Measurements from ENCODE around the gene ACKR2. TPM values are rescaled to one million over a fixed set of nuclear protein-coding genes. Genes with fewer than 3 reads are reported as not detected.
A peak's percentile ranks its signal among the peaks of the same experiment; 100 is the strongest.

The ACKR2 gene, protein sequence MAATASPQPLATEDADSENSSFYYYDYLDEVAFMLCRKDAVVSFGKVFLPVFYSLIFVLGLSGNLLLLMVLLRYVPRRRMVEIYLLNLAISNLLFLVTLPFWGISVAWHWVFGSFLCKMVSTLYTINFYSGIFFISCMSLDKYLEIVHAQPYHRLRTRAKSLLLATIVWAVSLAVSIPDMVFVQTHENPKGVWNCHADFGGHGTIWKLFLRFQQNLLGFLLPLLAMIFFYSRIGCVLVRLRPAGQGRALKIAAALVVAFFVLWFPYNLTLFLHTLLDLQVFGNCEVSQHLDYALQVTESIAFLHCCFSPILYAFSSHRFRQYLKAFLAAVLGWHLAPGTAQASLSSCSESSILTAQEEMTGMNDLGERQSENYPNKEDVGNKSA
- 0.28 to 0.41 TPM (median 0.39 TPM) in 3 replicates for total RNA-seq (2021)
- Bru-seq, nascent RNA, result percentile 19 among the genes with signal in this experiment
- long read RNA-seq, experiment 1, result 0 reads
- long read RNA-seq, experiment 2, result 0 reads
- long read RNA-seq, experiment 3, result 0 reads

- H3K9me3 Mint-ChIP-seq, result no peaks in the 10 kb centered on the region
- ChIA-PET POLR2A (no interaction called here), CTCF (interaction anchor here (0.7 kb wide), 1 partner anchor 404 kb away, joined by 3 read pairs; no protein-coding TSS in a partner anchor)
- peaks cover 13% of the 10 kb centered on the region for H3K4me1 Mint-ChIP-seq
- H3K27me3 Mint-ChIP-seq (ENCODE audit: low read depth), result peaks cover 22% of the 10 kb centered on the region
- DNase-seq (ENCODE audit: low spot score), result no peak
- H3K27ac Mint-ChIP-seq, result no peak within 1 kb of the TSS
- H3K36me3 Mint-ChIP-seq, result no peaks in the 10 kb centered on the region
- H3K4me3 Mint-ChIP-seq, result no peak within 1 kb of the TSS
- no peak for TF ChIP-seq NFE2L1 (CRISPR knock-in tag; IDR thresholded peaks at IDR 0.05)
- no peak for TF ChIP-seq FOXP1 (CRISPR knock-in tag; IDR thresholded peaks at IDR 0.05; ENCODE audit: borderline replicate concordance)
- no peak for TF ChIP-seq NFYB (CRISPR knock-in tag; conservative IDR thresholded peaks at IDR 0.05; ENCODE audit: low read depth)
- TF ChIP-seq IRF2 (CRISPR knock-in tag; IDR thresholded peaks at IDR 0.05; ENCODE audit: borderline replicate concordance, low read depth), result no peak
- TF ChIP-seq, protein P1, sequence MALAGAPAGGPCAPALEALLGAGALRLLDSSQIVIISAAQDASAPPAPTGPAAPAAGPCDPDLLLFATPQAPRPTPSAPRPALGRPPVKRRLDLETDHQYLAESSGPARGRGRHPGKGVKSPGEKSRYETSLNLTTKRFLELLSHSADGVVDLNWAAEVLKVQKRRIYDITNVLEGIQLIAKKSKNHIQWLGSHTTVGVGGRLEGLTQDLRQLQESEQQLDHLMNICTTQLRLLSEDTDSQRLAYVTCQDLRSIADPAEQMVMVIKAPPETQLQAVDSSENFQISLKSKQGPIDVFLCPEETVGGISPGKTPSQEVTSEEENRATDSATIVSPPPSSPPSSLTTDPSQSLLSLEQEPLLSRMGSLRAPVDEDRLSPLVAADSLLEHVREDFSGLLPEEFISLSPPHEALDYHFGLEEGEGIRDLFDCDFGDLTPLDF (CRISPR knock-in tag; IDR thresholded peaks at IDR 0.05), result no peak
- no peak for ATAC-seq
These were observed at the start of gene ACKR2 for GRCh38 chr3:42809202-42809601. Gene ACKR2, plus strand, starts transcription at chr3:42809445. Its CDS starts 55,058 bp downstream, at chr3:42864503.

DNA sequence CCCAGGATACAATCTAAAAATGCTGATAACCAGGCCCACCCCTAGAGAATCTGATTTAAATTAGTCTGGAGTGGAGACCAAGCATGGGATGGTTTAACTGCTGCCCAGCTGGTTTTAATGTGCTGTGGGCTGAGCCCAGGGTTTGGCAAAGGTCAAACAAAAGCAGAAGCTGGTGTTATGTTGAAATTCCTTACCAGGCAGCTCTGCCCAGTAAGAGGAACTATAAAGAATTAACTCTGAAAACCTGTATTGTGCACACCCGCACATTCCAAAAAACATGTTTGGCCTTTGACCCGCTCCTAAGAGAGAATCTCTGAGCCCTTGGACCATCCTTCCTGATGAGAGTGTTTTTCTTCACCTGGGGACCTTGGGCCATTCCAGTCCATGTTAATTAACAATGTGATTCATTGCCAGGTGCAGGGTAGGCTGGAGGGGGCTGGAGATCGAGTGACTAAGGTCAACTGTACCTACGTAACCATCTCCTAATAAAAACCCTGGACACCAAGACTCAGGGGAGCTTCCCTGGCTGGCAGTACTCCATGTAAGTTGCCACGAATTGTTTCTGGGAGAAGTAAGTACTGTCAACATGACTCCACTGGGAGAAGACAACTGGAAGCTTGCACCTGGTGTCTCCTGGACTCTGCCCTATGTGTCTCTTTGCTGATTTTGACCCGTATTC lies 47.1 kb upstream of the ACKR2 start:
- POLR2A ChIA-PET, result no interaction called here
- Mint-ChIP-seq H3K27ac (no peak overlapping the region), H3K36me3 (peaks cover 4% of the 10 kb centered on the region), H3K4me3 (no peak overlapping the region), H3K9me3 (peaks cover 11% of the 10 kb centered on the region), H3K27me3 (ENCODE audit: low read depth) (no peaks in the 10 kb centered on the region; the same call in 1 of the 2 replicates), H3K4me1 (peaks cover 34% of the 10 kb centered on the region)
- CTCF ChIA-PET, result interaction anchor here (0.8 to 3.3 kb wide), 5 partner anchors 12 to 101 kb away, joined by 3 to 17 read pairs (median 4); no protein-coding TSS in a partner anchor
- TF ChIP-seq ATF2 (CRISPR knock-in tag; IDR thresholded peaks at IDR 0.05; ENCODE audit: borderline replicate concordance, low read depth) (no peak), CBFB (CRISPR knock-in tag; IDR thresholded peaks at IDR 0.05; ENCODE audit: low read depth) (no peak), SMAD3 (CRISPR knock-in tag; IDR thresholded peaks at IDR 0.05; ENCODE audit: borderline replicate concordance) (no peak), ZNF281 (CRISPR knock-in tag; IDR thresholded peaks at IDR 0.05) (no peak), ZNF671 (CRISPR knock-in tag; IDR thresholded peaks at IDR 0.05) (no peak), RELA (CRISPR knock-in tag; IDR thresholded peaks at IDR 0.05; ENCODE audit: borderline replicate concordance) (no peak), ETV6 (CRISPR knock-in tag; IDR thresholded peaks at IDR 0.05) (no peak), HMGA2 (CRISPR knock-in tag; IDR thresholded peaks at IDR 0.05) (no peak), NR2C2 (CRISPR knock-in tag; IDR thresholded peaks at IDR 0.05) (no peak), GRHL2 (CRISPR knock-in tag; IDR thresholded peaks at IDR 0.05; ENCODE audit: insufficient replicate concordance, severe bottlenecking) (no peak), STAT6 (CRISPR knock-in tag; conservative IDR thresholded peaks at IDR 0.05; ENCODE audit: low read depth) (no peak), NFYB (CRISPR knock-in tag; conservative IDR thresholded peaks at IDR 0.05; ENCODE audit: low read depth) (no peak), NFATC4 (CRISPR knock-in tag; IDR thresholded peaks at IDR 0.05) (no peak), ZNF138 (CRISPR knock-in tag; conservative IDR thresholded peaks at IDR 0.05) (no peak)
- TF ChIP-seq, protein P2, sequence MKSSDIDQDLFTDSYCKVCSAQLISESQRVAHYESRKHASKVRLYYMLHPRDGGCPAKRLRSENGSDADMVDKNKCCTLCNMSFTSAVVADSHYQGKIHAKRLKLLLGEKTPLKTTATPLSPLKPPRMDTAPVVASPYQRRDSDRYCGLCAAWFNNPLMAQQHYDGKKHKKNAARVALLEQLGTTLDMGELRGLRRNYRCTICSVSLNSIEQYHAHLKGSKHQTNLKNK (CRISPR knock-in tag; IDR thresholded peaks at IDR 0.05), result no peak
- ATAC-seq (no peak), DNase-seq (ENCODE audit: low spot score) (no peak)
